IPS-18a (cell line): ENCODE results near the gene HDC.

Source experiments
- H3K27ac ChIP-seq: one replicate; pipeline ENCODE4 v1.5.1; 2013; ENCODE audit warnings: low read length
- H3K27me3 ChIP-seq: one replicate; pipeline ENCODE4 v1.6.1; 2013; ENCODE audit warnings: mild to moderate bottlenecking, low read length; ENCODE audit not compliant: control insufficient read depth, insufficient read depth
- H3K36me3 ChIP-seq: one replicate; pipeline ENCODE4 v1.6.1; 2013; ENCODE audit warnings: low read depth, low read length; ENCODE audit not compliant: control insufficient read depth
- H3K4me1 ChIP-seq: one replicate; pipeline ENCODE4 v1.6.1; 2013; ENCODE audit warnings: low read depth, low read length; ENCODE audit not compliant: control insufficient read depth
- H3K4me3 ChIP-seq: one replicate; pipeline ENCODE4 v1.5.1; 2013; ENCODE audit warnings: low read length
- H3K9ac ChIP-seq: one replicate; pipeline ENCODE4 v1.6.1; 2013; ENCODE audit warnings: mild to moderate bottlenecking, low read length, moderate library complexity
- H3K9me3 ChIP-seq: one replicate; pipeline ENCODE4 v1.6.1; 2013; ENCODE audit warnings: low read depth, low read length; ENCODE audit not compliant: control insufficient read depth

The HDC gene

GRCh38 chr15:50251638-50252182, 13.8 kb downstream of the HDC start:
- Histone ChIP-seq H3K9ac (no peak overlapping the region), H3K4me3 (no peak overlapping the region), H3K4me1 (no peaks in the 10 kb centered on the region), H3K27ac (no peak overlapping the region), H3K27me3 (no peaks in the 10 kb centered on the region), H3K36me3 (no peaks in the 10 kb centered on the region), H3K9me3 (no peaks in the 10 kb centered on the region)

GRCh38 chr15:50250760-50251394, 14.6 kb downstream of the HDC start:
- Histone ChIP-seq H3K9ac (no peak overlapping the region), H3K27me3 (no peaks in the 10 kb centered on the region), H3K36me3 (no peaks in the 10 kb centered on the region), H3K27ac (no peak overlapping the region), H3K4me1 (no peaks in the 10 kb centered on the region), H3K9me3 (no peaks in the 10 kb centered on the region), H3K4me3 (no peak overlapping the region)

- Histone ChIP-seq H3K36me3 (no peaks in the 10 kb centered on the region), H3K9ac (no peak overlapping the region), H3K27me3 (no peaks in the 10 kb centered on the region), H3K4me3 (no peak overlapping the region), H3K9me3 (no peaks in the 10 kb centered on the region), H3K4me1 (no peaks in the 10 kb centered on the region), H3K27ac (no peak overlapping the region)
These were observed 15.8 kb downstream of the HDC start for GRCh38 chr15:50249704-50250103.

- no peaks in the 10 kb centered on the region for H3K36me3 ChIP-seq
- H3K9ac ChIP-seq: no peak overlapping the region
- no peak overlapping the region for H3K4me3 ChIP-seq
- H3K4me1 ChIP-seq: no peaks in the 10 kb centered on the region
- H3K27me3 ChIP-seq: no peaks in the 10 kb centered on the region
- H3K27ac ChIP-seq: no peak overlapping the region
- H3K9me3 ChIP-seq: no peaks in the 10 kb centered on the region
These were observed 16.4 kb downstream of the HDC start for GRCh38 chr15:50248994-50249582.

GRCh38 chr15:50247819-50248655, 17.5 kb downstream of the HDC start:
- no peak overlapping the region for H3K9ac ChIP-seq
- H3K4me1 ChIP-seq: no peaks in the 10 kb centered on the region
- H3K4me3 ChIP-seq: no peak overlapping the region
- H3K36me3 ChIP-seq: no peaks in the 10 kb centered on the region
- no peaks in the 10 kb centered on the region for H3K9me3 ChIP-seq
- H3K27me3 ChIP-seq: no peaks in the 10 kb centered on the region
- H3K27ac ChIP-seq: no peak overlapping the region

- Histone ChIP-seq H3K4me3 (no peak overlapping the region), H3K27me3 (no peaks in the 10 kb centered on the region), H3K9me3 (no peaks in the 10 kb centered on the region), H3K9ac (no peak overlapping the region), H3K27ac (no peak overlapping the region), H3K4me1 (no peaks in the 10 kb centered on the region), H3K36me3 (no peaks in the 10 kb centered on the region)
These were observed 18.9 kb downstream of the HDC start for GRCh38 chr15:50246631-50247030.

- Histone ChIP-seq H3K36me3 (no peaks in the 10 kb centered on the region), H3K9ac (no peak overlapping the region), H3K4me1 (no peaks in the 10 kb centered on the region), H3K27me3 (no peaks in the 10 kb centered on the region), H3K9me3 (no peaks in the 10 kb centered on the region), H3K27ac (no peak overlapping the region), H3K4me3 (no peak overlapping the region)
These were observed 20.4 kb downstream of the HDC start for GRCh38 chr15:50244959-50245624.

- H3K9me3 ChIP-seq: no peaks in the 10 kb centered on the region
- H3K27me3 ChIP-seq: no peaks in the 10 kb centered on the region
- no peak overlapping the region for H3K4me3 ChIP-seq
- H3K9ac ChIP-seq: no peak overlapping the region
- no peaks in the 10 kb centered on the region for H3K36me3 ChIP-seq
- H3K27ac ChIP-seq: no peak overlapping the region
- H3K4me1 ChIP-seq: no peaks in the 10 kb centered on the region
These were observed 21.4 kb downstream of the HDC start for GRCh38 chr15:50244153-50244552.

- Histone ChIP-seq H3K4me1 (no peaks in the 10 kb centered on the region), H3K9me3 (no peaks in the 10 kb centered on the region), H3K27me3 (no peaks in the 10 kb centered on the region), H3K36me3 (no peaks in the 10 kb centered on the region), H3K9ac (no peak overlapping the region), H3K4me3 (no peak overlapping the region), H3K27ac (no peak overlapping the region)
These were observed 23.7 kb downstream of the HDC start for GRCh38 chr15:50241684-50242450.

- Histone ChIP-seq H3K4me1 (no peaks in the 10 kb centered on the region), H3K4me3 (no peak overlapping the region), H3K36me3 (no peaks in the 10 kb centered on the region), H3K27me3 (no peaks in the 10 kb centered on the region), H3K9ac (no peak overlapping the region), H3K9me3 (no peaks in the 10 kb centered on the region), H3K27ac (no peak overlapping the region)
These were observed 27.3 kb downstream of the HDC start for GRCh38 chr15:50238255-50238654.

GRCh38 chr15:50236433-50236832, 29.1 kb downstream of the HDC start:
- no peaks in the 10 kb centered on the region for H3K9me3 ChIP-seq
- no peak overlapping the region for H3K9ac ChIP-seq
- H3K4me1 ChIP-seq: no peaks in the 10 kb centered on the region
- H3K36me3 ChIP-seq: no peaks in the 10 kb centered on the region
- H3K27ac ChIP-seq: no peak overlapping the region
- no peaks in the 10 kb centered on the region for H3K27me3 ChIP-seq
- no peak overlapping the region for H3K4me3 ChIP-seq
